SK-N-MC (cell line): ENCODE measurements around the gene STRBP.

Source experiments
- EZH2 ChIP-seq: fragments of 200-600 bp; sonication (generic); IDR thresholded peaks from one replicate; pipeline ENCODE4 v1.6.1; 2017; ENCODE audit warnings: antibody characterized with exemption
- POLR2AphosphoS5 ChIP-seq: IDR thresholded peaks from 2 replicates; pipeline ENCODE4 v1.6.1; 2012; ENCODE audit warnings: mild to moderate bottlenecking, low read depth, low read length, borderline replicate concordance

DNA sequence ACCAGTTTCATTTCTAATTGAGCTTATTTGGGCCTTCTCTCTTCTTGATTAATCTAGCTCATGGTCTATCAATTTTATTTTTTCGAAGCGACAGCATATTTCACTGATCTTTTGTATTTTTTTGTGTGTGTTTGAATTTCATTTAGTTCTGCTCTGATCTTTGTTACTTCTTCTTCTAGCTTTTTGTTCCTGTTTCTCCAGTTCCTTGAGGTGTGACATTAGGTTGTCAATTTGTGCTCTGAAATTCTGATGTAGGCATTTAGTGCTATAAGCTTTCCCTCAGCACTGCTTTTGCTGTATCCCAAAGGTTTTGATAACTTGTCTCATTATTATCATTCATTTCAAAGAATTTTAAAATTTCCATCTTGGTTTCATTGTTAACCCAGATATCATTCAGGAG is 67.3 kb downstream of the STRBP start:
- TF ChIP-seq EZH2 (no peak), POLR2AphosphoS5 (no peak)
